HCT116 (cell line): ENCODE data around the gene BIK. TPM values are rescaled to one million over a fixed set of nuclear protein-coding genes. Genes with fewer than 3 reads are reported as not detected.

Source experiments
- ATAC-seq: fragments of 200-7000 bp; cut with Tn5 transposase; 2 replicates; pipeline ENCODE4 v1.9.1; 2020; ENCODE audit warnings: mild to moderate bottlenecking, moderate library complexity
- BruUV-seq: library from RNA; stranded (reverse); fragments of 400-500 nt; replicated peaks from 2 replicates; lab custom pipeline; 2021; lab: Mats Ljungman, UMichigan
- CTCF ChIA-PET: fragments of 300-600 bp; sonication (Branson Sonifier 250); formaldehyde crosslinking; loops from one replicate; lab custom pipeline; 2021; ENCODE audit warnings: antibody characterized with exemption; lab: Charles Lee
- POLR2A ChIA-PET: fragments of 300-600, 350-600 bp; sonication (Branson Sonifier 250); formaldehyde crosslinking; loops from one replicate; lab custom pipeline; 2021; ENCODE audit warnings: antibody characterized with exemption; lab: Charles Lee
- RAD21 ChIA-PET, 2 experiments: fragments of 300-600 bp; sonication (Branson Sonifier 250); formaldehyde crosslinking; loops; one replicate each; lab custom pipeline; 2023; ENCODE audit warnings: low total read pairs in 2 of 2; ENCODE audit not compliant: uncharacterized antibody in 2 of 2, unreplicated experiment in 2 of 2, low non-redundant PET in 1 of 2; lab: Charles Lee
- DNase-seq: peaks from one replicate; pipeline ENCODE4 v3.0.0-alpha.2; 2010; ENCODE audit warnings: low read depth, low spot score
- H2AFZ ChIP-seq: fragments of 200-600 bp; shearing (Covaris generic), sonication (generic); 2 replicates; pipeline ENCODE4 v1.6.1; 2017; ENCODE audit warnings: low read depth, mixed run types, mixed read lengths, antibody characterized with exemption, low read length; ENCODE audit not compliant: poor library complexity, severe bottlenecking
- H3K27ac ChIP-seq: 2 replicates; pipeline ENCODE4 v1.5.1; 2012; ENCODE audit warnings: low read depth, low read length
- H3K27me3 ChIP-seq: fragments of 200-600 bp; sonication (generic); 2 replicates; pipeline ENCODE4 v1.6.1; 2016; ENCODE audit warnings: mixed run types, low read length, mixed read lengths; ENCODE audit not compliant: insufficient read depth
- H3K36me3 ChIP-seq, 2 experiments: fragments of 200-500 bp in 1 of 2; fragments of 200-600 bp in 1 of 2; sonication (Bioruptor generic) in 1 of 2; sonication (generic) in 1 of 2; 2 replicates each; pipeline versions ENCODE4 v1.5.1 to v1.6.1; 2014 to 2016; ENCODE audit warnings: low read length in 2 of 2, inconsistent platforms in 1 of 2, mixed read lengths in 1 of 2, mixed run types in 1 of 2; ENCODE audit not compliant: insufficient read depth in 2 of 2, control insufficient read depth in 1 of 2
- H3K4me1 ChIP-seq, 2 experiments: fragments of 200-600 bp in 1 of 2; sonication (generic) in 1 of 2; 2 replicates each; pipeline versions ENCODE4 v1.5.1 to v1.6.1; 2012 to 2017; ENCODE audit warnings: low read length in 2 of 2, inconsistent platforms in 1 of 2, mild to moderate bottlenecking in 1 of 2, mixed read lengths in 1 of 2, mixed run types in 1 of 2, moderate library complexity in 1 of 2; ENCODE audit not compliant: insufficient read depth in 2 of 2, control insufficient read depth in 1 of 2
- H3K4me2 ChIP-seq: fragments of 200-600 bp; sonication (generic); 2 replicates; pipeline ENCODE4 v1.6.1; 2017; ENCODE audit warnings: mixed run types, low read length, mixed read lengths
- H3K4me3 ChIP-seq, 2 experiments: fragments of 200-600 bp in 1 of 2; sonication (generic) in 1 of 2; replicated peaks in 1 of 2; 2 replicates each; pipeline ENCODE4 v1.5.1; 2011 to 2016; ENCODE audit warnings: low read length in 2 of 2, control low read depth in 1 of 2, low read depth in 1 of 2, mild to moderate bottlenecking in 1 of 2, mixed read lengths in 1 of 2, mixed run types in 1 of 2
- H3K79me2 ChIP-seq: fragments of 200-600 bp; sonication (generic); 2 replicates; pipeline ENCODE4 v1.6.1; 2017; ENCODE audit warnings: mild to moderate bottlenecking, mixed run types, low read length, moderate library complexity, mixed read lengths; ENCODE audit not compliant: insufficient read depth
- H3K9ac ChIP-seq: fragments of 200-600 bp; sonication (generic); 2 replicates; pipeline ENCODE4 v1.6.1; 2016; ENCODE audit warnings: low read length, mixed read lengths
- H3K9me2 ChIP-seq: fragments of 200-600 bp; sonication (generic), shearing (Covaris generic); 2 replicates; pipeline ENCODE4 v1.6.1; 2017; ENCODE audit warnings: mixed run types, mild to moderate bottlenecking, moderate library complexity; ENCODE audit not compliant: insufficient read depth
- H3K9me3 ChIP-seq, 2 experiments: fragments of 200-500 bp in 1 of 2; fragments of 200-600 bp in 1 of 2; sonication (Bioruptor generic) in 1 of 2; sonication (generic) in 1 of 2; 2 replicates each; pipeline ENCODE4 v1.6.1; 2014 to 2017; ENCODE audit warnings: low read length in 2 of 2, mixed read lengths in 2 of 2, inconsistent platforms in 1 of 2, low read depth in 1 of 2, mild to moderate bottlenecking in 1 of 2, mixed run types in 1 of 2, moderate library complexity in 1 of 2; ENCODE audit not compliant: control insufficient read depth in 1 of 2, insufficient read depth in 1 of 2
- H4K20me1 ChIP-seq: fragments of 200-600 bp; sonication (generic), shearing (Covaris generic); 2 replicates; pipeline ENCODE4 v1.6.1; 2017; ENCODE audit warnings: mixed run types, mild to moderate bottlenecking, moderate library complexity; ENCODE audit not compliant: insufficient read depth
- ATF3 ChIP-seq: IDR thresholded peaks from 2 replicates; pipeline ENCODE4 v1.6.1; 2012
- CBX3 ChIP-seq: IDR thresholded peaks from 2 replicates; pipeline ENCODE4 v1.6.1; 2012; ENCODE audit warnings: low read depth
- EGR1 ChIP-seq: IDR thresholded peaks from 2 replicates; pipeline ENCODE4 v1.6.1; 2012; ENCODE audit warnings: low read depth
- ELF1 ChIP-seq: IDR thresholded peaks from 2 replicates; pipeline ENCODE4 v1.6.1; 2012; ENCODE audit warnings: low read depth, borderline replicate concordance
- EZH2phosphoT487 ChIP-seq: fragments of 200-600 bp; IDR thresholded peaks from 2 replicates; pipeline ENCODE4 v1.6.1; 2018; ENCODE audit warnings: antibody characterized with exemption, borderline replicate concordance
- MAX ChIP-seq: IDR thresholded peaks from 2 replicates; pipeline ENCODE4 v1.6.1; 2012
- POLR2AphosphoS5 ChIP-seq: IDR thresholded peaks from 2 replicates; pipeline ENCODE4 v1.6.1; 2011; ENCODE audit warnings: mild to moderate bottlenecking, low read depth, low read length, moderate library complexity
- REST ChIP-seq: IDR thresholded peaks from 2 replicates; pipeline ENCODE4 v1.6.1; 2012; ENCODE audit warnings: low read depth
- SIN3A ChIP-seq: IDR thresholded peaks from 2 replicates; pipeline ENCODE4 v1.6.1; 2012; ENCODE audit warnings: low read depth
- SP1 ChIP-seq: IDR thresholded peaks from 2 replicates; pipeline ENCODE4 v1.6.1; 2012; ENCODE audit warnings: low read depth
- SRF ChIP-seq: IDR thresholded peaks from 2 replicates; pipeline ENCODE4 v1.6.1; 2012; ENCODE audit warnings: low read depth
- TCF7L2 ChIP-seq: IDR thresholded peaks from 2 replicates; pipeline ENCODE4 v1.7.0; 2011; ENCODE audit warnings: borderline replicate concordance, inconsistent platforms; ENCODE audit not compliant: insufficient read depth, insufficient read length; ENCODE audit errors: extremely low read depth
- YY1 ChIP-seq: IDR thresholded peaks from 2 replicates; pipeline ENCODE4 v1.6.1; 2011; ENCODE audit warnings: low read length, low read depth, moderate library complexity, mild to moderate bottlenecking; ENCODE audit not compliant: insufficient replicate concordance; ENCODE audit errors: extremely low read depth
- ZFX ChIP-seq: fragments of 450-650 bp; IDR thresholded peaks from 2 replicates; pipeline ENCODE4 v1.6.1; 2017
- ZNF274 ChIP-seq: fragments of 200-500 bp; sonication (Bioruptor generic); IDR thresholded peaks from 2 replicates; pipeline ENCODE4 v1.6.1; 2014; ENCODE audit warnings: mild to moderate bottlenecking, low read depth, low read length, inconsistent platforms
- intact Hi-C: fragments of 100-400 bp; cut with micrococcal nuclease; formaldehyde crosslinking; loops from 2 replicates; pipeline ENCODE4 v1.10.0; 2022
- total RNA-seq: library from RNA; stranded (reverse); gene quantifications from one replicate; pipeline ENCODE4 v1.2.1, GENCODE V29; 2021; ENCODE audit not compliant: unreplicated experiment
- TF ChIP-seq, protein P1 (sequence below): IDR thresholded peaks from 2 replicates; pipeline ENCODE4 v1.6.1; 2011; ENCODE audit warnings: mild to moderate bottlenecking, low read length, moderate library complexity; ENCODE audit not compliant: insufficient replicate concordance; ENCODE audit errors: extremely low read depth

BIK gene
- total RNA-seq, 1 experiment from 2014 or later, result 31.0 TPM

GRCh38 chr22:43177479-43177878 lies 66.9 kb downstream of the BIK start:
- BruUV-seq, result no TSS peak
- H3K4me1 ChIP-seq, result no peaks in the 10 kb centered on the region
- peaks cover 17% of the 10 kb centered on the region; the same call in 1 of the 2 replicates for H3K79me2 ChIP-seq
- no peaks in the 10 kb centered on the region for H3K27me3 ChIP-seq
- RAD21 ChIA-PET, result no interaction called here
- DNase-seq (no peak), ATAC-seq (no peak)
- no peaks in the 10 kb centered on the region for H4K20me1 ChIP-seq
- H2AFZ ChIP-seq, result no peak overlapping the region
- H3K4me3 ChIP-seq, result no peak overlapping the region
- POLR2A ChIA-PET, result no interaction called here
- intact Hi-C loops, result no loop called here
- no peak overlapping the region for H3K4me2 ChIP-seq
- H3K36me3 ChIP-seq, result peaks cover 29 to 74% of the 10 kb centered on the region in 2 experiments
- H3K9ac ChIP-seq, result no peak overlapping the region
- TF ChIP-seq POLR2AphosphoS5, result no peak
- no peak for TF ChIP-seq ATF3
- TF ChIP-seq TCF7L2, result no peak
- no peak for TF ChIP-seq YY1
- TF ChIP-seq MAX, result no peak
- no peak for TF ChIP-seq CBX3
- no peak for TF ChIP-seq ZFX
- TF ChIP-seq, protein P1, sequence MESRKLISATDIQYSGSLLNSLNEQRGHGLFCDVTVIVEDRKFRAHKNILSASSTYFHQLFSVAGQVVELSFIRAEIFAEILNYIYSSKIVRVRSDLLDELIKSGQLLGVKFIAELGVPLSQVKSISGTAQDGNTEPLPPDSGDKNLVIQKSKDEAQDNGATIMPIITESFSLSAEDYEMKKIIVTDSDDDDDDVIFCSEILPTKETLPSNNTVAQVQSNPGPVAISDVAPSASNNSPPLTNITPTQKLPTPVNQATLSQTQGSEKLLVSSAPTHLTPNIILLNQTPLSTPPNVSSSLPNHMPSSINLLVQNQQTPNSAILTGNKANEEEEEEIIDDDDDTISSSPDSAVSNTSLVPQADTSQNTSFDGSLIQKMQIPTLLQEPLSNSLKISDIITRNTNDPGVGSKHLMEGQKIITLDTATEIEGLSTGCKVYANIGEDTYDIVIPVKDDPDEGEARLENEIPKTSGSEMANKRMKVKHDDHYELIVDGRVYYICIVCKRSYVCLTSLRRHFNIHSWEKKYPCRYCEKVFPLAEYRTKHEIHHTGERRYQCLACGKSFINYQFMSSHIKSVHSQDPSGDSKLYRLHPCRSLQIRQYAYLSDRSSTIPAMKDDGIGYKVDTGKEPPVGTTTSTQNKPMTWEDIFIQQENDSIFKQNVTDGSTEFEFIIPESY, result no peak
- TF ChIP-seq EGR1, result no peak
- TF ChIP-seq SP1, result no peak
- no peak for TF ChIP-seq ELF1
- TF ChIP-seq REST, result no peak
- no peak for TF ChIP-seq SRF
- no peak for TF ChIP-seq SIN3A
- TF ChIP-seq EZH2phosphoT487, result no peak
- no peak for TF ChIP-seq ZNF274
- H3K9me2 ChIP-seq, result no peaks in the 10 kb centered on the region
- CTCF ChIA-PET, result no interaction called here
- no peaks in the 10 kb centered on the region for H3K9me3 ChIP-seq
- H3K27ac ChIP-seq, result no peak overlapping the region
